Transverse colon (tissue), 4 donors: Measurements from ENCODE around the gene SCAP. TPM values are rescaled to one million over a fixed set of nuclear protein-coding genes. Genes with fewer than 3 reads are reported as not detected.
"Not testable (repeated sequence)": the region's sequence is repeated elsewhere in the genome, so short reads cannot be mapped to it uniquely, and the experiment has no call there.

Experiments used
- DNase-seq: peaks from one replicate; pipeline ENCODE4 v3.0.0-alpha.2; 2019
- H3K27ac ChIP-seq, 4 donors: fragments of 200-600 bp; sonication (generic); 2 replicates each; pipeline ENCODE4 v1.5.1; 2016 to 2018; ENCODE audit warnings: inconsistent platforms in 4 of 4
- H3K27me3 ChIP-seq: fragments of 200-600 bp; sonication (generic); 2 replicates; pipeline ENCODE4 v1.5.1; 2017; ENCODE audit warnings: inconsistent platforms
- H3K36me3 ChIP-seq, 4 donors: fragments of 200-600 bp; sonication (generic); 2 replicates each; pipeline ENCODE4 v1.5.1; 2017 to 2019; ENCODE audit warnings: inconsistent platforms in 4 of 4
- H3K4me1 ChIP-seq, 4 donors: fragments of 200-600 bp; sonication (generic); 2 replicates each; pipeline ENCODE4 v1.5.1; 2017 to 2020; ENCODE audit warnings: inconsistent platforms in 4 of 4
- H3K4me3 ChIP-seq, 4 donors: fragments of 200-600 bp; sonication (generic); 1 replicate in 1 of 4; 2 replicates in 3 of 4; pipeline versions ENCODE4 v1.5.1 to v1.6.1; 2017 to 2019; ENCODE audit warnings: inconsistent platforms in 4 of 4
- H3K9me3 ChIP-seq, 2 donors: fragments of 200-600 bp; sonication (generic); 2 replicates each; pipeline ENCODE4 v1.5.1; 2017 to 2019; ENCODE audit warnings: inconsistent platforms in 2 of 2
- EP300 ChIP-seq: sonication (generic); formaldehyde crosslinking; IDR thresholded peaks from one replicate; pipeline ENCODE4 v1.6.1; 2017; ENCODE audit warnings: antibody characterized with exemption, low read depth
- POLR2A ChIP-seq: fragments of 450-650 bp; IDR thresholded peaks from one replicate; pipeline ENCODE4 v1.6.1; 2016; ENCODE audit warnings: antibody characterized with exemption, mild to moderate bottlenecking, moderate library complexity
- POLR2AphosphoS5 ChIP-seq, 3 donors: sonication (generic); formaldehyde crosslinking; IDR thresholded peaks; one replicate each; pipeline ENCODE4 v1.6.1; 2016; ENCODE audit warnings: antibody characterized with exemption in 3 of 3
- WGBS, 2 donors: methylation state at CpG; one replicate each; pipeline ENCODE4 v1.1.5; 2018; ENCODE audit warnings: low coverage in 1 of 2; 5-methylcytosine and 5-hydroxymethylcytosine counted together
- in situ Hi-C, 4 donors: fragments of 200-750 bp; cut with MboI; loops; one replicate each; pipeline versions ENCODE4 v1.15.0 to v1.15.1; 2017; ENCODE audit warnings: low sequenced_read_pairs in 3 of 4, low pct_ligation_motif_present in 1 of 4, low pct_unique_long_range_greater_than_20kb in 1 of 4
- intact Hi-C: fragments of 100-400 bp; cut with DNase I; formaldehyde crosslinking; loops from one replicate; pipeline ENCODE4 v1.15.1; 2023; ENCODE audit warnings: low total_unique reads
- total RNA-seq, 4 donors: library from RNA; depleted of rRNA; stranded (reverse); fragments of >200 nt; gene quantifications; one replicate each; pipeline ENCODE4 v1.1.0, GENCODE V29; 2016
- TF ChIP-seq, protein P1 (sequence below), 5 experiments: fragments of 200-600 bp in 3 of 5; fragments of 450-650 bp in 2 of 5; sonication (generic) in 3 of 5; IDR thresholded peaks; 1 replicate in 2 of 5; 2 replicates in 3 of 5; pipeline ENCODE4 v1.5.1; 2016 to 2017; ENCODE audit warnings: antibody characterized with exemption in 5 of 5, inconsistent platforms in 3 of 5, mild to moderate bottlenecking in 2 of 5, moderate library complexity in 1 of 5

Gene SCAP
- total RNA-seq, 4 donors from 2014 or later: 160 to 288 (median 198) TPM

DNA sequence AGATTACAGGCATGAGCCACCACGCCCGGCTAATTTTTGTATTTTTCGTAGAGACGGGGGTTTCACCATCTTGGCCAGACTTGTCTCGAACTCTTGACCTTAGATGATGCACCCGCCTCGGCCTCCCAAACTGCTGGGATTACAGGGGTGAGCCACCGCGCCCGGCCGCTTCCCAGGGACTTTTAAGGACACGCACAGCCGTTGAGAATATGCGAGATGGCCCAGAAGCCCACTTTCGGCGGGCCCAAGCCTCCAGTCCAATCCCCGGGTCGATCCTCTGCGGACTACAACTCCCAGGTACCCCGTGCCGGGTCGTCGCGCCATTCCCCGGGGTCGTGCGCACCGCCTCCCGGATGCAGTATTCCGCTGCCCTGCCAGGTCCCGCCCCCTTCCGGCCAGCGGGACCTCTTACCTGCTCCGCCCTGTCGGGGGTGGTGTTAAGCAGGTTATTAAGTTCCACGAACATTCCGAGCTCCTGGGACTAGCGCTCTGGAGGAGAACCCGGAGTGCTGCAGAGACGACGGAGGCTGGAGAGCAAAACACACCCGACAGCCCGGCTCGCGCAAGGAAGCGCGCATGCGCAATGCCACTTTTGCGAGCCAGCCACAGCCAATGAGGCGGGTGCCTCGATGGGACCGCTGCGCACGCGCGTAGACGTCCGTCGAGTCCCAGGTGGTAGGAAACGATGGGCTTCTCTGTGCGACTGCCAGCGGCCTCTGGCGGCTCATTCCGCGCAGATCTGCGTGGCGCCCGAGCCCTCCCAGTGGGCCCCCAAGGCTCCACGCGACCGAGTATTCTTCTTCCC lies 37.6 kb upstream of the SCAP start, which contains the start of gene ELP6:
ELP6 (minus strand) TSS at position 588 of the 805 bp plus-strand sequence; CDS start at position 466, 122 bp downstream.
- intact Hi-C loops (no loop called here), in situ Hi-C loops (no loop called here)

DNA sequence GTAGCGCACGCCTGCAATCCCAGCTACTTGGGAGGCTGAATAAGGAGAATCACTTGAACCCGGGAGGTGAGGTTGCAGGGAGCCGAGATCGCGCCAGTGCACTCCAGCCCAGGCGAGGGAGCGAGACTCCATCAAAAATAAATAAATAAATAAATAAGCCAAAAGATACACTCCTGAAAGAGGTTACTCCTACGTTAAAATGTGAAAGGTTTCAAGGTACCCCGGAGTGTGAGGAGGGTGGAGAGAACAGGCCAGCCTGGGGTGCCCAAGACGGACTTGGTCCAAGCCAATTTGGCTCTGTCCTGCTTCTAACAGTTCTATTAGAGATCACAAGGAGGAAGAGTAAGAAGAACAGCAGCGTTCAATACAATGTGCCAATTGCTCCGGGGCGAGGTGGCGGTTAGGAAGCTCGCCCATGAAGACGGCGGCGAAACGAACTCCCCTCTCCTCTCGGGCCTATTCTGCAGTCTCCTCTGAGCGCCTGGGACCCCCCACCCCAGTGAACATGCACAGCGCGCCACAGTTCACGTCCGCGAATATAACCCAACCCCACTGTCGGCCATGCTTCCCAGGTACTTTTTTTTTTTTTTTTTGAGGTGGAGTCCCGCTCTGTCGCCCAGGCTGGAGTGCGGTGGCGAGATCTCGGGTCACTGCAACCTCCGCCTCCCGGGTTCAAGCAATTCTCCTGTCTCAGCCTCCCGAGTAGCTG lies 36.8 kb upstream of the SCAP start:
- Histone ChIP-seq H3K4me1 (peaks cover 0 to 18% (median 12%) of the 10 kb centered on the region in 4 donors), H3K27ac (peak overlapping the region; percentile 92 to 99 (median 94)), H3K9me3 (no peaks in the 10 kb centered on the region), H3K4me3 (peak overlapping the region; percentile 30 to 84 (median 76)), H3K36me3 (no peaks in the 10 kb centered on the region), H3K27me3 (no peaks in the 10 kb centered on the region)
- intact Hi-C loops (no loop called here), in situ Hi-C loops (no loop called here)
- peak; percentile 23 for DNase-seq
- TF ChIP-seq EP300 (no peak), POLR2A (no peak)
- 18 to 50% methylated on average over 9 to 36 of the region's 36 CpGs for WGBS, 2 donors

More for the DNA sequence above, 37.6 kb upstream of the SCAP start, which contains the start of gene ELP6:
- 0% methylated on average over 9 to 45 of the region's 71 CpGs for WGBS, 2 donors
- Histone ChIP-seq H3K4me1 (peaks cover 0 to 18% (median 12%) of the 10 kb centered on the region in 4 donors), H3K9me3 (no peaks in the 10 kb centered on the region), H3K4me3 (peak within 1 kb of the TSS; percentile 49 to 84 (median 76)), H3K27me3 (no peaks in the 10 kb centered on the region), H3K36me3 (no peaks in the 10 kb centered on the region), H3K27ac (peak within 1 kb of the TSS; percentile 92 to 99 (median 94))
- DNase-seq: peak; percentile 97
- TF ChIP-seq POLR2AphosphoS5 (IDR thresholded peaks at IDR 0.05): peak in 2 of 3 donors; percentile 82 to 84
- TF ChIP-seq EP300: no peak
- TF ChIP-seq POLR2A: peak; percentile 79
- TF ChIP-seq, protein P1, sequence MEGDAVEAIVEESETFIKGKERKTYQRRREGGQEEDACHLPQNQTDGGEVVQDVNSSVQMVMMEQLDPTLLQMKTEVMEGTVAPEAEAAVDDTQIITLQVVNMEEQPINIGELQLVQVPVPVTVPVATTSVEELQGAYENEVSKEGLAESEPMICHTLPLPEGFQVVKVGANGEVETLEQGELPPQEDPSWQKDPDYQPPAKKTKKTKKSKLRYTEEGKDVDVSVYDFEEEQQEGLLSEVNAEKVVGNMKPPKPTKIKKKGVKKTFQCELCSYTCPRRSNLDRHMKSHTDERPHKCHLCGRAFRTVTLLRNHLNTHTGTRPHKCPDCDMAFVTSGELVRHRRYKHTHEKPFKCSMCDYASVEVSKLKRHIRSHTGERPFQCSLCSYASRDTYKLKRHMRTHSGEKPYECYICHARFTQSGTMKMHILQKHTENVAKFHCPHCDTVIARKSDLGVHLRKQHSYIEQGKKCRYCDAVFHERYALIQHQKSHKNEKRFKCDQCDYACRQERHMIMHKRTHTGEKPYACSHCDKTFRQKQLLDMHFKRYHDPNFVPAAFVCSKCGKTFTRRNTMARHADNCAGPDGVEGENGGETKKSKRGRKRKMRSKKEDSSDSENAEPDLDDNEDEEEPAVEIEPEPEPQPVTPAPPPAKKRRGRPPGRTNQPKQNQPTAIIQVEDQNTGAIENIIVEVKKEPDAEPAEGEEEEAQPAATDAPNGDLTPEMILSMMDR (IDR thresholded peaks at IDR 0.05): peak; percentile 29 to 75 (median 53)

DNA sequence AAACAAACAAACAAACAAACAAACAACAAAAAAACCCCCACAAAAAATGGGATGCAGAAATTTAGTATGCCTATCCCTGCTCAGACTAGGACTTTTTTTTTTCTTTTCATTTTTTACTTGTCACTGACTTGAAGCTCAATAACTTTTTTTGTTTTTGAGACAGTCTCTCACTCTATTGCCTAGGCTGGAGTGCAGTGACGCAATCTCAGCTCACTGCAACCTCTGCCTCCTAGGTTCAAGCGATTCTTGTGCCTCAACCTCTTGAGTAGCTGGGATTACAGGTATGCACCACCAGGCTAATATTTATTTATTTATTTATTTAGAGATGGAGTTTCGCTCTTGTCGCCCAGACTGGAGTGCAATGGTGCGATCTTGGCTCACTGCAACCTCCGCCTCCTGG lies 29.5 kb upstream of the SCAP start:
- H3K27ac ChIP-seq, H3K9me3 ChIP-seq, H3K27me3 ChIP-seq, H3K4me1 ChIP-seq, intact Hi-C loops, DNase-seq, in situ Hi-C loops, H3K4me3 ChIP-seq: not testable (repeated sequence)
- H3K36me3 ChIP-seq: peaks cover 0 to 29% (median 14%) of the 10 kb centered on the region in 4 donors
- WGBS, 2 donors: 93 to 97% methylated on average over 6 of the region's 6 CpGs

DNA sequence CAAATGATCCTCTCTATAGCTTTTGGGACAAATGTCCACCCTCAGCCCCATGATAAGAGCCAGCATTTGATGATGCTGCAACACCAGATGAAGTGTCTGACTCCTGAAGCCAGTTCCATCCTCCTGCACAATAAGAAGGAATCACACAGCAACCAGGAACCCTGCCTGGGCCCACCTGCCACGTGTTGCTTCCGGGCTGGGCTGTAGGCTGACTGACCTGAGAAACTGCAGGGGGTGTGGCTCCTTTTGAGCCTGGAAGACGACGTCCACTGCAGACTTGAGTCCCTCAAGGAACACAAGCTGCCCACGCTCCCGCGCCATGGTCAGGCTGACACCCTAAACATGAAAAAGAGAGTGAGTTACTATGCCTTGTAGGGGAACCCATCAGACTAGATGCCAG lies 28.4 kb upstream of the SCAP start:
- Histone ChIP-seq H3K27me3 (no peaks in the 10 kb centered on the region), H3K27ac (no peak overlapping the region), H3K4me1 (no peaks in the 10 kb centered on the region), H3K4me3 (no peak overlapping the region), H3K36me3 (peaks cover 0 to 36% (median 14%) of the 10 kb centered on the region in 4 donors), H3K9me3 (no peaks in the 10 kb centered on the region)
- no peak for TF ChIP-seq EP300
- TF ChIP-seq POLR2A: no peak
- TF ChIP-seq POLR2AphosphoS5 (IDR thresholded peaks at IDR 0.05): no peak
- TF ChIP-seq, protein P1 (IDR thresholded peaks at IDR 0.05): no peak
- intact Hi-C loops (no loop called here), in situ Hi-C loops (no loop called here)
- no peak for DNase-seq
- WGBS, 2 donors: 90% methylated on average over 7 of the region's 7 CpGs; no CpG with 5 or more reads in 1 of the 2 donors

DNA sequence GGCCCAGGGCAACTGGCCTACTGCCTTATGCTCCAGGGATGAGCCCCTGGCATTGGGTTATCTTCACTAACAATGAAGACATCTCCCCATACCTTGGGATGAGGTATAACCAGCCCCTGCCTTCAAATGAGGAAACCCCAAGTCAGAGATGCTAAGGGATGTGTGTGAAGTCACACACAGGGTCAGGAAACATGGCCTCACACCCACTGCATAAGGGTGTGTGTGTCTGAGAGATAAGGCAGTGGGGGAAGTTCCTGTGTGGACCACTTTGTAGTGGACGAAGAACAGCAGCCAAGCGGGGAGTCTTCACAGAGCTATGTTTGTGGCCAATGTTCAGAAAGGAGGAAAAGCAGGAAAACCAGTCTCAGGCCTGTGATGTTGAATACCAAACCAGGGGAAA lies 27.3 kb upstream of the SCAP start:
- 75 to 100% methylated on average over 2 of the region's 2 CpGs for WGBS, 2 donors
- Histone ChIP-seq H3K27ac (no peak overlapping the region), H3K27me3 (no peaks in the 10 kb centered on the region), H3K4me3 (no peak overlapping the region), H3K4me1 (no peaks in the 10 kb centered on the region), H3K36me3 (peaks cover 0 to 36% (median 14%) of the 10 kb centered on the region in 4 donors), H3K9me3 (no peaks in the 10 kb centered on the region)
- TF ChIP-seq, protein P1 (IDR thresholded peaks at IDR 0.05): no peak
- TF ChIP-seq EP300 (no peak), POLR2AphosphoS5 (IDR thresholded peaks at IDR 0.05) (no peak), POLR2A (no peak)
- in situ Hi-C loops (no loop called here), intact Hi-C loops (no loop called here)
- DNase-seq: no peak
